IMR-90 (cell line): Measurements from ENCODE around the gene DIP2A. TPM values are rescaled to one million over a fixed set of nuclear protein-coding genes. Genes with fewer than 3 reads are reported as not detected.
A peak's percentile ranks its signal among the peaks of the same experiment; 100 is the strongest.

Experiments
- ATAC-seq: fragments of 200-7000 bp; cut with Tn5 transposase; 2 replicates; pipeline ENCODE4 v1.9.1; 2020; ENCODE audit warnings: low read depth, mild to moderate bottlenecking, moderate library complexity
- BruUV-seq: library from RNA; stranded (reverse); fragments of 400-500 nt; replicated peaks from 2 replicates; lab custom pipeline; 2021; lab: Mats Ljungman, UMichigan
- CTCF ChIA-PET: fragments of 300-600 bp; formaldehyde crosslinking; extraction: SDS; loops from one replicate; lab custom pipeline; 2021; ENCODE audit warnings: antibody characterized with exemption; lab: Yijun Ruan, JAX
- POLR2A ChIA-PET: fragments of 300-600 bp; sonication (Branson Sonifier 250); formaldehyde crosslinking; loops from one replicate; lab custom pipeline; 2022; ENCODE audit warnings: antibody characterized with exemption; ENCODE audit not compliant: unreplicated experiment; lab: Charles Lee
- DNase-seq: peaks from one replicate; pipeline ENCODE4 v3.0.0; 2013
- H2AFZ ChIP-seq: replicated peaks from 2 replicates; pipeline ENCODE3; 2013; ENCODE audit warnings: low read length, mild to moderate bottlenecking; ENCODE audit not compliant: poor library complexity
- H2AK5ac ChIP-seq: 2 replicates; pipeline ENCODE4 v1.6.1; 2013; ENCODE audit warnings: low read depth, low read length, inconsistent platforms
- H2AK9ac ChIP-seq: replicated peaks from 2 replicates; pipeline ENCODE3; 2013; ENCODE audit warnings: mild to moderate bottlenecking, low read depth, low read length, moderate library complexity; ENCODE audit not compliant: poor library complexity
- H2BK120ac ChIP-seq: 2 replicates; pipeline ENCODE4 v1.6.1; 2013; ENCODE audit warnings: low read depth, low read length, inconsistent platforms
- H2BK15ac ChIP-seq: 3 replicates; pipeline ENCODE4 v1.6.1; 2013; ENCODE audit warnings: low read depth, low read length, inconsistent platforms
- H2BK20ac ChIP-seq: 2 replicates; pipeline ENCODE4 v1.6.1; 2013; ENCODE audit warnings: low read depth, mild to moderate bottlenecking, inconsistent platforms, low read length, moderate library complexity
- H2BK5ac ChIP-seq: 2 replicates; pipeline ENCODE4 v1.6.1; 2013; ENCODE audit warnings: mild to moderate bottlenecking, low read depth, low read length, inconsistent platforms; ENCODE audit not compliant: poor library complexity, severe bottlenecking
- H3K14ac ChIP-seq: replicated peaks from 2 replicates; pipeline ENCODE4 v1.6.1; 2013; ENCODE audit warnings: low read depth, low read length, inconsistent platforms
- H3K18ac ChIP-seq: 2 replicates; pipeline ENCODE4 v1.6.1; 2013; ENCODE audit warnings: low read depth, low read length, control low read depth
- H3K23ac ChIP-seq: 2 replicates; pipeline ENCODE4 v1.6.1; 2013; ENCODE audit warnings: low read depth, low read length, inconsistent platforms
- H3K27ac ChIP-seq: 2 replicates; pipeline ENCODE4 v1.5.1; 2013; ENCODE audit warnings: mild to moderate bottlenecking, control low read depth, low read length; ENCODE audit not compliant: insufficient read depth
- H3K27me3 ChIP-seq: 2 replicates; pipeline ENCODE4 v1.6.1; 2013; ENCODE audit warnings: low read length; ENCODE audit not compliant: control insufficient read depth, insufficient read depth
- H3K36me3 ChIP-seq: 2 replicates; pipeline ENCODE4 v1.6.1; 2013; ENCODE audit warnings: low read length, mixed read lengths; ENCODE audit not compliant: control insufficient read depth, insufficient read depth
- H3K4ac ChIP-seq: 2 replicates; pipeline ENCODE4 v1.6.1; 2013; ENCODE audit warnings: low read depth, low read length, inconsistent platforms
- H3K4me1 ChIP-seq: 2 replicates; pipeline ENCODE4 v1.6.1; 2013; ENCODE audit warnings: low read length, mixed read lengths; ENCODE audit not compliant: control insufficient read depth, insufficient read depth
- H3K4me2 ChIP-seq: 2 replicates; pipeline ENCODE4 v1.6.1; 2013; ENCODE audit warnings: low read depth, mild to moderate bottlenecking, control low read depth, low read length, moderate library complexity
- H3K4me3 ChIP-seq: 2 replicates; pipeline ENCODE4 v1.5.1; 2013; ENCODE audit warnings: low read depth, mild to moderate bottlenecking, control low read depth, low read length, moderate library complexity; ENCODE audit not compliant: insufficient read depth
- H3K56ac ChIP-seq: 2 replicates; pipeline ENCODE4 v1.6.1; 2013; ENCODE audit warnings: low read length, inconsistent platforms; ENCODE audit not compliant: insufficient read depth; ENCODE audit errors: extremely low read depth
- H3K79me1 ChIP-seq, 2 experiments: 2 replicates each; pipeline ENCODE4 v1.6.1; 2013; ENCODE audit warnings: low read length in 2 of 2, inconsistent platforms in 1 of 2, low read depth in 1 of 2
- H3K9ac ChIP-seq: 2 replicates; pipeline ENCODE4 v1.6.1; 2013; ENCODE audit warnings: low read depth, low read length, control low read depth
- H3K9me1 ChIP-seq: 2 replicates; pipeline ENCODE4 v1.6.1; 2013; ENCODE audit warnings: low read length, inconsistent platforms; ENCODE audit not compliant: insufficient read depth
- H3K9me3 ChIP-seq: 2 replicates; pipeline ENCODE4 v1.6.1; 2013; ENCODE audit warnings: low read length; ENCODE audit not compliant: control insufficient read depth, insufficient read depth
- H4K20me1 ChIP-seq: 2 replicates; pipeline ENCODE4 v1.6.1; 2013; ENCODE audit warnings: low read length, inconsistent platforms; ENCODE audit not compliant: insufficient read depth
- H4K5ac ChIP-seq: 2 replicates; pipeline ENCODE4 v1.6.1; 2013; ENCODE audit warnings: mild to moderate bottlenecking, low read depth, low read length, control low read depth
- H4K8ac ChIP-seq, 2 experiments: 2 replicates each; pipeline ENCODE4 v1.6.1; 2013; ENCODE audit warnings: low read depth in 2 of 2, low read length in 2 of 2, control low read depth in 1 of 2, inconsistent platforms in 1 of 2
- H4K91ac ChIP-seq: 2 replicates; pipeline ENCODE4 v1.6.1; 2013; ENCODE audit warnings: low read depth, low read length, inconsistent platforms; ENCODE audit not compliant: insufficient read depth
- CEBPB ChIP-seq: IDR thresholded peaks from 2 replicates; pipeline ENCODE4 v1.6.1; 2012; ENCODE audit warnings: low read depth, low read length, improper control_type of control experiment
- SMC3 ChIP-seq: fragments of 150-350 bp; IDR thresholded peaks from 2 replicates; pipeline ENCODE4 v1.6.1; 2016; ENCODE audit warnings: low read depth, mild to moderate bottlenecking, antibody characterized with exemption, low read length, moderate library complexity
- WGBS, 2 experiments: methylation state at CpG; one replicate each; pipeline versions ENCODE4 v1.1.5 to v1.1.7; 2013; ENCODE audit warnings: missing lambda C conversion rate in 2 of 2; ENCODE audit not compliant: insufficient read length in 1 of 2; ENCODE audit errors: extremely low coverage in 2 of 2; 5-methylcytosine and 5-hydroxymethylcytosine counted together
- dilution Hi-C: fragments of 300-500 bp; cut with HindIII; formaldehyde crosslinking; loops from one replicate; pipeline ENCODE4 v1.14.3; 2018; ENCODE audit warnings: low sequenced_read_pairs; ENCODE audit not compliant: unreplicated experiment
- in situ Hi-C: fragments of 300-500 bp; cut with MboI; formaldehyde crosslinking; loops from 3 replicates; pipeline ENCODE4 v1.14.3; 2019; ENCODE audit warnings: low sequenced_read_pairs, inconsistent platforms, mixed read lengths
- intact Hi-C: fragments of 100-400 bp; cut with micrococcal nuclease; formaldehyde crosslinking; loops from 2 replicates; pipeline ENCODE4 v1.10.0; 2022
- polyA plus RNA-seq, 3 experiments: library from polyadenylated mRNA; depleted of rRNA; stranded (reverse); fragments of >200 nt; gene quantifications; 2 replicates each; pipeline ENCODE4 v1.2.3, GENCODE V29; 2012; ENCODE audit warnings: low replicate concordance in 1 of 3
- total RNA-seq: library from RNA; depleted of rRNA; stranded (reverse); fragments of >200 nt; gene quantifications from 2 replicates; pipeline ENCODE4 v1.2.3, GENCODE V29; 2012

DIP2A gene
- total and polyA plus RNA-seq, 2 of the 4 experiments (the other 2 are of a cell fraction) = 17.9 to 24.3 TPM

GRCh38 chr21:46604329-46604974, 145.8 kb downstream of the DIP2A start:
- ATAC-seq = no peak
- Histone ChIP-seq H3K9me1 (peaks cover 3% of the 10 kb centered on the region; the same call in 1 of the 2 replicates), H3K27me3 (peaks cover 30% of the 10 kb centered on the region), H4K5ac (no peak overlapping the region), H2BK15ac (no peak overlapping the region), H2AFZ (no peak overlapping the region), H4K8ac (no peak overlapping the region), H3K9ac (no peak overlapping the region), H3K18ac (no peak overlapping the region), H4K91ac (no peak overlapping the region), H3K9me3 (no peaks in the 10 kb centered on the region), H3K27ac (no peak overlapping the region), H4K20me1 (no peaks in the 10 kb centered on the region), H3K4me3 (no peak overlapping the region), H2BK5ac (no peak overlapping the region), H2AK5ac (no peak overlapping the region), H3K23ac (no peak overlapping the region), H3K4me2 (no peak overlapping the region), H2BK120ac (no peak overlapping the region), H3K79me1 (no peaks in the 10 kb centered on the region), H3K36me3 (no peaks in the 10 kb centered on the region), H3K4ac (no peak overlapping the region), H3K14ac (no peak overlapping the region), H3K4me1 (no peaks in the 10 kb centered on the region; the same call in 1 of the 2 replicates), H2AK9ac (no peak overlapping the region), H3K56ac (no peak overlapping the region), H2BK20ac (no peak overlapping the region)
- dilution Hi-C loops = no loop called here
- no peak for DNase-seq
- in situ Hi-C loops = no loop called here
- ChIA-PET POLR2A (no interaction called here), CTCF (no interaction called here)
- WGBS, 2 experiments = 50% methylated on average over 1 of the region's 9 CpGs; no CpG with 5 or more reads in 1 of the 2 experiments
- TF ChIP-seq SMC3 (no peak), CEBPB (peak; percentile 43)
- intact Hi-C loops = no loop called here
- BruUV-seq = no TSS peak
